ENCODE data around the gene ACOT9.

ACOT9 gene

DNA sequence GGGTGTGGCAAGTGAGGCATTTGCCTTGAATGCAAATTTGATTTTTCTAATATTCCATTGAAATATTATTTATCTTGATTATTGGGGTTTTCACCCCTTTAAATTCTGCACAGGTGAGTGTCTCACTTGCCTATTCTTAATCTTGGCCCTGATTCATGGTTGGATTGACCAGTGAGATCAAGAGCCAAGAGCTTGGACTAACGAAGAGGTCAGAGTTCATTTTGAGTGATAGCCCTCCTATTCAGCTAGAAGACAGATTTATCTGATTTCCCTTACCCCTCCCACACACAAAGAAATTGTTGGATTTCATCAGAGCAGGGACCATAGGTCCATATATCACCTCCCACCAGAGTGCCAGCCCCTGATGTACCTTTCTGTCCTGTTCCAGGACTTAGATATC lies 11.6 kb upstream of the ACOT9 start:
- no peaks in the 10 kb centered on the region for H3K27me3 ChIP-seq (ENCODE audit: insufficient read depth, low read length, poor library complexity, severe bottlenecking)
- H3K79me2 ChIP-seq (ENCODE audit: insufficient read depth, low read length), result no peaks in the 10 kb centered on the region

DNA sequence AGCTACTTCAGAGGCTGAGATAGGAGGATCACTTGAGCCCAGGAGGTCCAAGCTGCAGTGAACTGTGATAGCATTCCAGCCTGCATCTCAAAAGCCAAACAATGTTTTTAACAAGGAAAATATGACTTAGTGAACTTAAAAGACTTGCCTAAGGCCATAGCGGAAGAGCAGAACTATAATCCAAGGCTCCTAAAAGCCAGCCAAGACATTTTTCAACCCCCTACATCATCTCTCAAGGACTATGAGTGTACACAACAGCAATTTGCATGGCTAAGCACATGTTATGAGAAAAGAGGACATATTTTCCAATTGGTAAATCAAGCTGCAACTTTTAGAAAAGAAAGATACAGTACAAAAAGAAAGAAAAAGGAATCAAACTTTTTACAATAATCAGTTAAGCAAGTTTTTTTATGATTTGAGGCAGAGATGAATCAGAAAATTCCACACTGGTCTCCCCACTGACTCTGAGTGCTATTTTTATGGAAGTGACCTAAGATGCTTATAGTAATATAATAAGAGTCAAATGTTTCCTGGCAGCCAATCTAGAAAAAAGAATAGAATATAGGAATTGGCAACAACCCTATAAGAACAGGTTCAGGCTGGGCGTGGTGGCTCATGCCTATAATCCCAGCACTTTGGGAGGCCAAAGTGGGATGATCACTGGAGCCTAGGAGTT lies 9.8 kb upstream of the ACOT9 start:
- TF ChIP-seq, protein P1, sequence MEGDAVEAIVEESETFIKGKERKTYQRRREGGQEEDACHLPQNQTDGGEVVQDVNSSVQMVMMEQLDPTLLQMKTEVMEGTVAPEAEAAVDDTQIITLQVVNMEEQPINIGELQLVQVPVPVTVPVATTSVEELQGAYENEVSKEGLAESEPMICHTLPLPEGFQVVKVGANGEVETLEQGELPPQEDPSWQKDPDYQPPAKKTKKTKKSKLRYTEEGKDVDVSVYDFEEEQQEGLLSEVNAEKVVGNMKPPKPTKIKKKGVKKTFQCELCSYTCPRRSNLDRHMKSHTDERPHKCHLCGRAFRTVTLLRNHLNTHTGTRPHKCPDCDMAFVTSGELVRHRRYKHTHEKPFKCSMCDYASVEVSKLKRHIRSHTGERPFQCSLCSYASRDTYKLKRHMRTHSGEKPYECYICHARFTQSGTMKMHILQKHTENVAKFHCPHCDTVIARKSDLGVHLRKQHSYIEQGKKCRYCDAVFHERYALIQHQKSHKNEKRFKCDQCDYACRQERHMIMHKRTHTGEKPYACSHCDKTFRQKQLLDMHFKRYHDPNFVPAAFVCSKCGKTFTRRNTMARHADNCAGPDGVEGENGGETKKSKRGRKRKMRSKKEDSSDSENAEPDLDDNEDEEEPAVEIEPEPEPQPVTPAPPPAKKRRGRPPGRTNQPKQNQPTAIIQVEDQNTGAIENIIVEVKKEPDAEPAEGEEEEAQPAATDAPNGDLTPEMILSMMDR (conservative IDR thresholded peaks at IDR 0.05; ENCODE audit: low read length), result no peak
- TF ChIP-seq EZH2phosphoT487 (IDR thresholded peaks at IDR 0.05; ENCODE audit: borderline replicate concordance), result no peak
- Histone ChIP-seq H3K9me3 (ENCODE audit: insufficient read depth, low read depth, low read length) (no peaks in the 10 kb centered on the region), H4K20me1 (ENCODE audit: insufficient read depth, low read length, poor library complexity, severe bottlenecking) (no peaks in the 10 kb centered on the region), H3K9ac (ENCODE audit: low read depth, low read length, poor library complexity, severe bottlenecking) (no peak overlapping the region), H3K9me2 (replicated peaks; ENCODE audit: low read depth, low read length) (no peaks in the 10 kb centered on the region), H3F3A (ENCODE audit: low read depth) (no peaks in the 10 kb centered on the region), H3K4me1 (ENCODE audit: insufficient read depth, low read length, poor library complexity, severe bottlenecking) (no peaks in the 10 kb centered on the region), H3K36me3 (ENCODE audit: insufficient read depth, low read length) (no peaks in the 10 kb centered on the region), H2AFZ (ENCODE audit: low read length) (no peak overlapping the region), H3K79me2 (ENCODE audit: insufficient read depth, low read length) (no peaks in the 10 kb centered on the region), H3K4me2 (ENCODE audit: low read depth, low read length, poor library complexity, severe bottlenecking) (no peak overlapping the region), H3K27me3 (ENCODE audit: insufficient read depth, low read length, poor library complexity, severe bottlenecking) (no peaks in the 10 kb centered on the region), H3K4me3 (ENCODE audit: low read length, poor library complexity, severe bottlenecking) (no peak overlapping the region)

More for the DNA sequence above, 11.6 kb upstream of the ACOT9 start:
- no peak overlapping the region for H3K4me3 ChIP-seq (ENCODE audit: low read length, poor library complexity, severe bottlenecking)
- no peak for TF ChIP-seq EZH2phosphoT487 (IDR thresholded peaks at IDR 0.05; ENCODE audit: borderline replicate concordance)
- TF ChIP-seq, protein P1 (conservative IDR thresholded peaks at IDR 0.05; ENCODE audit: low read length), result no peak
- no peaks in the 10 kb centered on the region for H3K4me1 ChIP-seq (ENCODE audit: insufficient read depth, low read length, poor library complexity, severe bottlenecking)
- H3K9me3 ChIP-seq (ENCODE audit: insufficient read depth, low read depth, low read length), result no peaks in the 10 kb centered on the region
- no peaks in the 10 kb centered on the region for H3F3A ChIP-seq (ENCODE audit: low read depth)
- H2AFZ ChIP-seq (ENCODE audit: low read length), result no peak overlapping the region
- no peak overlapping the region for H3K9ac ChIP-seq (ENCODE audit: low read depth, low read length, poor library complexity, severe bottlenecking)
- no peaks in the 10 kb centered on the region for H3K9me2 ChIP-seq (replicated peaks; ENCODE audit: low read depth, low read length)
- H3K4me2 ChIP-seq (ENCODE audit: low read depth, low read length, poor library complexity, severe bottlenecking), result no peak overlapping the region
- no peaks in the 10 kb centered on the region for H4K20me1 ChIP-seq (ENCODE audit: insufficient read depth, low read length, poor library complexity, severe bottlenecking)
- H3K36me3 ChIP-seq (ENCODE audit: insufficient read depth, low read length), result no peaks in the 10 kb centered on the region

DNA sequence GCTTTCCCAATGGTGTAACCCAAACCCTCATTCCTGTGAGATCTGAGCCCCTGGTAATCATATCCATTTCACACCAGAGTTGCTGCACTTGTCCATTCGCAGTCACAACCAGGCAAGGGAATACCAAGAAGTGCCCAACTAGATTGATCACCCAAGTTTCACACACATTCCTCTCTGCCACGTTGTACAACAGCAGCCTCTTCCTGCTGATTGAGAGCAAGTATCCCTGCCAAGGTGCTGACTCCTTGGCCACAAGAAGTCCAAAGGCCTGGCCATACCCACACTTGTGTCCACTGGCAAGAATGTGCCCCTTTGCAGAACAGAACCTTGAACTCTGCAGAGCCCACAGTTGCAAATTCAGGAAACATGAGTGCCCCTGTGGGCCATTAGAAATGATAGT lies 6.5 kb upstream of the ACOT9 start:
- no peaks in the 10 kb centered on the region for H3K9me2 ChIP-seq (replicated peaks; ENCODE audit: low read depth, low read length)
- no peak overlapping the region for H3K9ac ChIP-seq (ENCODE audit: low read depth, low read length, poor library complexity, severe bottlenecking)
- H3K9me3 ChIP-seq (ENCODE audit: insufficient read depth, low read depth, low read length), result no peaks in the 10 kb centered on the region
- H3K36me3 ChIP-seq (ENCODE audit: insufficient read depth, low read length), result no peaks in the 10 kb centered on the region
- TF ChIP-seq, protein P1 (conservative IDR thresholded peaks at IDR 0.05; ENCODE audit: low read length), result no peak
- no peak for TF ChIP-seq EZH2phosphoT487 (IDR thresholded peaks at IDR 0.05; ENCODE audit: borderline replicate concordance)
- no peak overlapping the region for H2AFZ ChIP-seq (ENCODE audit: low read length)
- H3K4me1 ChIP-seq (ENCODE audit: insufficient read depth, low read length, poor library complexity, severe bottlenecking), result no peaks in the 10 kb centered on the region
- no peak overlapping the region for H3K4me3 ChIP-seq (ENCODE audit: low read length, poor library complexity, severe bottlenecking)
- H3K79me2 ChIP-seq (ENCODE audit: insufficient read depth, low read length), result no peaks in the 10 kb centered on the region
- no peak overlapping the region for H3K4me2 ChIP-seq (ENCODE audit: low read depth, low read length, poor library complexity, severe bottlenecking)
- no peaks in the 10 kb centered on the region for H3K27me3 ChIP-seq (ENCODE audit: insufficient read depth, low read length, poor library complexity, severe bottlenecking)
- no peaks in the 10 kb centered on the region for H4K20me1 ChIP-seq (ENCODE audit: insufficient read depth, low read length, poor library complexity, severe bottlenecking)
- no peaks in the 10 kb centered on the region for H3F3A ChIP-seq (ENCODE audit: low read depth)

All from Loucy (cell line).